Measurements from ENCODE around the gene C4BPA.

C4BPA gene

GRCh38 chr1:207103892-207104373 is at the start of gene C4BPA:
Gene C4BPA (plus strand): TSS chr1:207104233. CDS start chr1:207113026, 8,793 bp downstream.
- no peak for TF ChIP-seq ELF4 (IDR thresholded peaks at IDR 0.05)
- TF ChIP-seq TARDBP (IDR thresholded peaks at IDR 0.05): no peak
- no peak for TF ChIP-seq L3MBTL2 (conservative IDR thresholded peaks at IDR 0.05)
- TF ChIP-seq FOXK2 (IDR thresholded peaks at IDR 0.05): no peak
- no peak for TF ChIP-seq PKNOX1 (IDR thresholded peaks at IDR 0.05)
- TF ChIP-seq HDGF (IDR thresholded peaks at IDR 0.05; ENCODE audit: borderline replicate concordance): no peak
- no peak for TF ChIP-seq SP1 (IDR thresholded peaks at IDR 0.05)
- TF ChIP-seq ZNF384 (IDR thresholded peaks at IDR 0.05): no peak
- TF ChIP-seq CTBP1 (IDR thresholded peaks at IDR 0.05; ENCODE audit: borderline replicate concordance): no peak
- TF ChIP-seq SUZ12 (IDR thresholded peaks at IDR 0.05): no peak
- TF ChIP-seq FOXM1 (IDR thresholded peaks at IDR 0.05; ENCODE audit: borderline replicate concordance): no peak
- TF ChIP-seq FOXA1 (IDR thresholded peaks at IDR 0.05): no peak
- TF ChIP-seq LEF1 (IDR thresholded peaks at IDR 0.05; ENCODE audit: borderline replicate concordance): no peak
- no peak for TF ChIP-seq ARNT (IDR thresholded peaks at IDR 0.05)
- no peak for TF ChIP-seq NFRKB (IDR thresholded peaks at IDR 0.05)
- ChIA-PET CTCF (no interaction called here), POLR2A (no interaction called here)
- no peak for DNase-seq (ENCODE audit: extremely low spot score)

- ChIA-PET CTCF (no interaction called here), POLR2A (no interaction called here)
- no peak for DNase-seq (ENCODE audit: extremely low spot score)
- no peak for TF ChIP-seq ELF4 (IDR thresholded peaks at IDR 0.05)
- TF ChIP-seq TARDBP (IDR thresholded peaks at IDR 0.05): no peak
- TF ChIP-seq HDGF (IDR thresholded peaks at IDR 0.05; ENCODE audit: borderline replicate concordance): no peak
- TF ChIP-seq SP1 (IDR thresholded peaks at IDR 0.05): no peak
- no peak for TF ChIP-seq ZNF384 (IDR thresholded peaks at IDR 0.05)
- TF ChIP-seq FOXK2 (IDR thresholded peaks at IDR 0.05): no peak
- TF ChIP-seq SUZ12 (IDR thresholded peaks at IDR 0.05): no peak
- TF ChIP-seq FOXM1 (IDR thresholded peaks at IDR 0.05; ENCODE audit: borderline replicate concordance): no peak
Observed at GRCh38 chr1:207054491-207054890, 49.5 kb upstream of the C4BPA start.

DNA sequence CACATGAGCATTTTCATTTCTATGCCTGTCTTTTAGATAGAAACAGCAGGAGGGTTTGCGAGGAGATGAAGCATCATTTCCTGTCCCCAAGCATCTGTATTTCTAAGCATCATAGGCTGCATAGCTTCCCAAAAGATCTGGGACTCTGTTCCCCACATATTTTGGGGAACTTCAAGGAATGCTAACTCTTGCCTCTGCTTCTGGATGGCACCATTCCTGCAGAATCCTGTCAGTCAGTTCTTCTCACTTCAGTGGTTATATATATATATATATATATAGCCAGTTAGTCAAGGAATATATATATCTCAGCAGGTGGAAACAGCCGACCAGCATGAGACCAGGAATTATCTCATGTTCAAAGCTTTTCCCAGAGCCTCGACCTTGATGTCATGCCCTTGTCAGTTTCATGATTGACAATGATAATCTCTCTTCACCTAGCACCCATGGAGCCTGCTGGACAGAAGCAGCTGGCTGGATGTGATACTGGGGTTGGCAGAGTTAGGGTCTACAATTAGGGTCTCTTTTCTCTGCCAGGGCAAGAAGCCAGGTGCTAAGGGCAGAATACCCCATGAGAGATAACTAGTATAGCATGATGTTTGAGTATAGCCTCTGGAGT is 48.5 kb upstream of the C4BPA start:
- POLR2A ChIA-PET: no interaction called here
- CTCF ChIA-PET: no interaction called here
- DNase-seq (ENCODE audit: extremely low spot score): no peak
- TF ChIP-seq ARNT (IDR thresholded peaks at IDR 0.05) (no peak), ELF4 (IDR thresholded peaks at IDR 0.05) (no peak), TARDBP (IDR thresholded peaks at IDR 0.05) (no peak), LEF1 (IDR thresholded peaks at IDR 0.05; ENCODE audit: borderline replicate concordance) (no peak), SP1 (IDR thresholded peaks at IDR 0.05) (no peak), ZNF384 (IDR thresholded peaks at IDR 0.05) (no peak), BHLHE40 (IDR thresholded peaks at IDR 0.05; ENCODE audit: borderline replicate concordance) (no peak), CTBP1 (IDR thresholded peaks at IDR 0.05; ENCODE audit: borderline replicate concordance) (no peak), L3MBTL2 (conservative IDR thresholded peaks at IDR 0.05) (no peak), SUZ12 (IDR thresholded peaks at IDR 0.05) (no peak), PKNOX1 (IDR thresholded peaks at IDR 0.05) (no peak), HDGF (IDR thresholded peaks at IDR 0.05; ENCODE audit: borderline replicate concordance) (no peak)

DNA sequence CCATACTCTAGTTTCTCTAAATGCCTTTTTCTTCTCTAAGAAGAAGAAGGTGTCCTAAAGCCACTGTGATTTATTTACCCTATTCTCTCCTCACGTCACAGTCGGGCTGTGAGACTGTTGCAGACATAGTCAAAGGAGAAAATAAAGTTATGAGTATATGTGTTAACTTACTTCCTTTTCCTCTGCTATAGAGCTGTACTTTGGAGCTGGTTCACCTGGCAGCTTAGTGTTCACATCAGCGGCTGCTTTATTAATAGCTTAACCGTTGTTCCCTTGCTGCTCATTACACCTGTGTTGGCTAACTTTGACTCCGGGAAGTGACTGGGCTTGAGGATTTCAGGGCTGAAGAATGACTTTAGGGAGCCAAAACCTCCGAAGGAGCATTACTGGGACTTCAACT is 47.4 kb upstream of the C4BPA start:
- ChIA-PET POLR2A (no interaction called here), CTCF (no interaction called here)
- TF ChIP-seq CTBP1 (IDR thresholded peaks at IDR 0.05; ENCODE audit: borderline replicate concordance) (no peak), FOXM1 (IDR thresholded peaks at IDR 0.05; ENCODE audit: borderline replicate concordance) (no peak), ZNF384 (IDR thresholded peaks at IDR 0.05) (no peak), SP1 (IDR thresholded peaks at IDR 0.05) (no peak), FOXA1 (IDR thresholded peaks at IDR 0.05) (no peak), LEF1 (IDR thresholded peaks at IDR 0.05; ENCODE audit: borderline replicate concordance) (no peak), ELF4 (IDR thresholded peaks at IDR 0.05) (no peak), ARNT (IDR thresholded peaks at IDR 0.05) (no peak), BHLHE40 (IDR thresholded peaks at IDR 0.05; ENCODE audit: borderline replicate concordance) (no peak), HDGF (IDR thresholded peaks at IDR 0.05; ENCODE audit: borderline replicate concordance) (no peak), FOXK2 (IDR thresholded peaks at IDR 0.05) (no peak), PKNOX1 (IDR thresholded peaks at IDR 0.05) (no peak), NFRKB (IDR thresholded peaks at IDR 0.05) (no peak)
- DNase-seq (ENCODE audit: extremely low spot score): no peak

DNA sequence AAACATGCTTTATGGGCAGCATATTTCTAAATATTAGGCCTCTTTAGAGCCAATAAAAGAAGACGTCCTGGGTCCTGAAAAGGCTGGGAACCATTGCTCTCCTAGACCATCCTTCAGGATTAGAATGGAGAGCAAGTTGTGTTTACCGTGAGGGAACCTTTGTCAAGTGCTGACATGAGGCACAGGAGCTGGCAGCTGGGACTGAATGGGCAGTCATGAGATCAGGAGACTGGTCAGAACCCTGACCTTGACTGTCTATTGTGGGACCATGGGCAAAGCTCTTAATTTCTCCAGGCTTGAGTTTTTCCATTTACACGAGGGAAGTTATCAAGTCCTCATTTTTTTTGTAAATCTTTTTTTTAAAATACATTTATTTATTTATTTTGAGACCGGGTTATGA is 45.8 kb upstream of the C4BPA start:
- CTCF ChIA-PET: no interaction called here
- DNase-seq (ENCODE audit: extremely low spot score): no peak
- POLR2A ChIA-PET: no interaction called here
- TF ChIP-seq TARDBP (IDR thresholded peaks at IDR 0.05) (no peak), ZNF384 (IDR thresholded peaks at IDR 0.05) (no peak), ARNT (IDR thresholded peaks at IDR 0.05) (no peak), PKNOX1 (IDR thresholded peaks at IDR 0.05) (no peak), HDGF (IDR thresholded peaks at IDR 0.05; ENCODE audit: borderline replicate concordance) (no peak), LEF1 (IDR thresholded peaks at IDR 0.05; ENCODE audit: borderline replicate concordance) (no peak), FOXK2 (IDR thresholded peaks at IDR 0.05) (no peak), BHLHE40 (IDR thresholded peaks at IDR 0.05; ENCODE audit: borderline replicate concordance) (no peak), SP1 (IDR thresholded peaks at IDR 0.05) (no peak), FOXA1 (IDR thresholded peaks at IDR 0.05) (no peak), ELF4 (IDR thresholded peaks at IDR 0.05) (no peak), CTBP1 (IDR thresholded peaks at IDR 0.05; ENCODE audit: borderline replicate concordance) (no peak), FOXM1 (IDR thresholded peaks at IDR 0.05; ENCODE audit: borderline replicate concordance) (no peak), NFRKB (IDR thresholded peaks at IDR 0.05) (no peak), SUZ12 (IDR thresholded peaks at IDR 0.05) (no peak), L3MBTL2 (conservative IDR thresholded peaks at IDR 0.05) (no peak)
